ENCODE results near the gene OR1J4.

DNA sequence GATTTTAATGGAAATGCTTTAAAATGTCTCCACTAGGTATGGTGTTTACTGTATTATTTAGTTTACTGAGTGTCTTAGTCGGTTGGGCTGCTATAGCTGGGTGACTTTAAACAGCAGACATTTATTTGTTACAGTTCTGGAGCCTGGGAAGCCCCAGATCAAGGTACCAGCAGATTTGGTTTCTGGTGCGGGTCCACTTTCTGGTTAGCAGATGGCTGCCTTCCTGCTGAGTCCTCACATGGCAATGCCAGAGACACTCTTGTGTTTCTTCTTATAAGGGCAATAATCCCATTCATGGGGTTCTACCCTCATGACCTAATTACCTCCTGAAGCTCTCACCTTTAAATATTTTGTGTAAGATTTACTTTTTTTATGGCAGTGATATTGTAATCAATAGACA is 715 bp upstream of the OR1J4 start:
- TF ChIP-seq, protein P1, sequence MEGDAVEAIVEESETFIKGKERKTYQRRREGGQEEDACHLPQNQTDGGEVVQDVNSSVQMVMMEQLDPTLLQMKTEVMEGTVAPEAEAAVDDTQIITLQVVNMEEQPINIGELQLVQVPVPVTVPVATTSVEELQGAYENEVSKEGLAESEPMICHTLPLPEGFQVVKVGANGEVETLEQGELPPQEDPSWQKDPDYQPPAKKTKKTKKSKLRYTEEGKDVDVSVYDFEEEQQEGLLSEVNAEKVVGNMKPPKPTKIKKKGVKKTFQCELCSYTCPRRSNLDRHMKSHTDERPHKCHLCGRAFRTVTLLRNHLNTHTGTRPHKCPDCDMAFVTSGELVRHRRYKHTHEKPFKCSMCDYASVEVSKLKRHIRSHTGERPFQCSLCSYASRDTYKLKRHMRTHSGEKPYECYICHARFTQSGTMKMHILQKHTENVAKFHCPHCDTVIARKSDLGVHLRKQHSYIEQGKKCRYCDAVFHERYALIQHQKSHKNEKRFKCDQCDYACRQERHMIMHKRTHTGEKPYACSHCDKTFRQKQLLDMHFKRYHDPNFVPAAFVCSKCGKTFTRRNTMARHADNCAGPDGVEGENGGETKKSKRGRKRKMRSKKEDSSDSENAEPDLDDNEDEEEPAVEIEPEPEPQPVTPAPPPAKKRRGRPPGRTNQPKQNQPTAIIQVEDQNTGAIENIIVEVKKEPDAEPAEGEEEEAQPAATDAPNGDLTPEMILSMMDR (IDR thresholded peaks at IDR 0.05; ENCODE audit: poor library complexity, severe bottlenecking), result no peak
- no peak for TF ChIP-seq RAD21 (conservative IDR thresholded peaks at IDR 0.05)
- TF ChIP-seq, protein P2, sequence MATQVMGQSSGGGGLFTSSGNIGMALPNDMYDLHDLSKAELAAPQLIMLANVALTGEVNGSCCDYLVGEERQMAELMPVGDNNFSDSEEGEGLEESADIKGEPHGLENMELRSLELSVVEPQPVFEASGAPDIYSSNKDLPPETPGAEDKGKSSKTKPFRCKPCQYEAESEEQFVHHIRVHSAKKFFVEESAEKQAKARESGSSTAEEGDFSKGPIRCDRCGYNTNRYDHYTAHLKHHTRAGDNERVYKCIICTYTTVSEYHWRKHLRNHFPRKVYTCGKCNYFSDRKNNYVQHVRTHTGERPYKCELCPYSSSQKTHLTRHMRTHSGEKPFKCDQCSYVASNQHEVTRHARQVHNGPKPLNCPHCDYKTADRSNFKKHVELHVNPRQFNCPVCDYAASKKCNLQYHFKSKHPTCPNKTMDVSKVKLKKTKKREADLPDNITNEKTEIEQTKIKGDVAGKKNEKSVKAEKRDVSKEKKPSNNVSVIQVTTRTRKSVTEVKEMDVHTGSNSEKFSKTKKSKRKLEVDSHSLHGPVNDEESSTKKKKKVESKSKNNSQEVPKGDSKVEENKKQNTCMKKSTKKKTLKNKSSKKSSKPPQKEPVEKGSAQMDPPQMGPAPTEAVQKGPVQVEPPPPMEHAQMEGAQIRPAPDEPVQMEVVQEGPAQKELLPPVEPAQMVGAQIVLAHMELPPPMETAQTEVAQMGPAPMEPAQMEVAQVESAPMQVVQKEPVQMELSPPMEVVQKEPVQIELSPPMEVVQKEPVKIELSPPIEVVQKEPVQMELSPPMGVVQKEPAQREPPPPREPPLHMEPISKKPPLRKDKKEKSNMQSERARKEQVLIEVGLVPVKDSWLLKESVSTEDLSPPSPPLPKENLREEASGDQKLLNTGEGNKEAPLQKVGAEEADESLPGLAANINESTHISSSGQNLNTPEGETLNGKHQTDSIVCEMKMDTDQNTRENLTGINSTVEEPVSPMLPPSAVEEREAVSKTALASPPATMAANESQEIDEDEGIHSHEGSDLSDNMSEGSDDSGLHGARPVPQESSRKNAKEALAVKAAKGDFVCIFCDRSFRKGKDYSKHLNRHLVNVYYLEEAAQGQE (IDR thresholded peaks at IDR 0.05; ENCODE audit: borderline replicate concordance), result no peak
- no peak for TF ChIP-seq EP300 (conservative IDR thresholded peaks at IDR 0.05; ENCODE audit: poor library complexity, severe bottlenecking)
- TF ChIP-seq EZH2 (IDR thresholded peaks at IDR 0.05; ENCODE audit: borderline replicate concordance, insufficient read depth, low read length, poor library complexity, severe bottlenecking), result no peak
- no peak for TF ChIP-seq MXI1 (conservative IDR thresholded peaks at IDR 0.05; ENCODE audit: poor library complexity, severe bottlenecking)
- TF ChIP-seq TAF1 (IDR thresholded peaks at IDR 0.05; ENCODE audit: low read depth), result no peak

Data from neural cell (in vitro differentiated cells).